Glutamatergic neuron (in vitro differentiated cells): ENCODE measurements around the gene SALL4. TPM values are rescaled to one million over a fixed set of nuclear protein-coding genes. Genes with fewer than 3 reads are reported as not detected.
"Not testable (repeated sequence)": the region's sequence is repeated elsewhere in the genome, so short reads cannot be mapped to it uniquely, and the experiment has no call there.

Source experiments
- DNase-seq: peaks from one replicate; pipeline ENCODE4 v3.0.0; 2022
- H3K27ac Mint-ChIP-seq: one replicate; pipeline ENCODE4 v1.8.0; 2020; ENCODE audit warnings: mild to moderate bottlenecking, mixed read lengths, inconsistent platforms; ENCODE audit not compliant: unreplicated experiment
- H3K27me3 Mint-ChIP-seq: one replicate; pipeline ENCODE4 v1.8.0; 2020; ENCODE audit warnings: mild to moderate bottlenecking, moderate library complexity, mixed read lengths, inconsistent platforms; ENCODE audit not compliant: unreplicated experiment
- H3K36me3 Mint-ChIP-seq: one replicate; pipeline ENCODE4 v1.8.0; 2020; ENCODE audit warnings: mild to moderate bottlenecking, mixed read lengths, inconsistent platforms; ENCODE audit not compliant: unreplicated experiment
- H3K4me1 Mint-ChIP-seq: one replicate; pipeline ENCODE4 v1.8.0; 2020; ENCODE audit warnings: mild to moderate bottlenecking, low read depth, mixed read lengths, inconsistent platforms; ENCODE audit not compliant: unreplicated experiment
- H3K4me3 Mint-ChIP-seq: one replicate; pipeline ENCODE4 v1.8.0; 2020; ENCODE audit warnings: mild to moderate bottlenecking, mixed read lengths, inconsistent platforms; ENCODE audit not compliant: unreplicated experiment
- H3K9me3 Mint-ChIP-seq: one replicate; pipeline ENCODE4 v1.8.0; 2020; ENCODE audit warnings: mild to moderate bottlenecking, moderate library complexity, mixed read lengths, inconsistent platforms; ENCODE audit not compliant: unreplicated experiment
- CTCF ChIP-seq: fragments of 200-600 bp; sonication (generic); IDR thresholded peaks from one replicate; pipeline ENCODE4 v1.5.0; 2021; ENCODE audit not compliant: partially characterized antibody, unreplicated experiment
- total RNA-seq: library from RNA; stranded (reverse); fragmentation: NEBNext Ultra II Directional; extraction: Animal tissue kit (Norgen Biotek cat#: 25700); gene quantifications from one replicate; pipeline ENCODE4 v1.2.1, GENCODE V29; 2021; ENCODE audit not compliant: unreplicated experiment

SALL4 gene
- total RNA-seq, 1 donor from 2014 or later: 41.0 TPM

DNA sequence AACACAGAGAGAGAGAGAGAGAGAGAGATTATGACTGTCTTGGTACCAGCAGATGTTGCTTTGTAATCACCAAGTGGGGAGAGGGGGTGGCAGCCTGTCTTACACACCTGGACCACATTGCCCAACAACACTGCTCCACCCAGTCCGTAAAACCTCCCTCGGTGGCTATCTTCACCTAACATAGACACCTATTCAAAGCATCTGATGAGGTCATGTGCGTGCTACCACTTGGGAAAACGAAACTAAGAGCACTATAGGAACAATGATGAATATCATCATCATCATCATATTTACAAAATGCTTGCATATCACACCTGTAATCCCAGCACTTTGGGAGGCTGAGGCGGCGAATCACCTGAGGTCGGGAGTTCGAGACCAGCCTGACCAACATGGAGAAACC, 24.1 kb upstream of the SALL4 start:
- peaks cover 6% of the 10 kb centered on the region for H3K27me3 Mint-ChIP-seq
- DNase-seq: no peak
- no peaks in the 10 kb centered on the region for H3K36me3 Mint-ChIP-seq
- TF ChIP-seq CTCF: no peak
- no peak overlapping the region for H3K4me3 Mint-ChIP-seq
- H3K9me3 Mint-ChIP-seq: peaks cover 5% of the 10 kb centered on the region
- H3K27ac Mint-ChIP-seq: no peak overlapping the region
- H3K4me1 Mint-ChIP-seq: no peaks in the 10 kb centered on the region

GRCh38 chr20:51818479-51819008, 16.2 kb upstream of the SALL4 start:
- no peaks in the 10 kb centered on the region for H3K4me1 Mint-ChIP-seq
- no peak for DNase-seq
- no peaks in the 10 kb centered on the region for H3K36me3 Mint-ChIP-seq
- no peak for TF ChIP-seq CTCF
- peaks cover 3% of the 10 kb centered on the region for H3K9me3 Mint-ChIP-seq
- no peak overlapping the region for H3K4me3 Mint-ChIP-seq
- H3K27ac Mint-ChIP-seq: no peak overlapping the region
- H3K27me3 Mint-ChIP-seq: peaks cover 3% of the 10 kb centered on the region

GRCh38 chr20:51816856-51817255, 14.5 kb upstream of the SALL4 start:
- not testable (repeated sequence) for DNase-seq, H3K9me3 Mint-ChIP-seq, H3K4me1 Mint-ChIP-seq, H3K27me3 Mint-ChIP-seq, H3K36me3 Mint-ChIP-seq, H3K27ac Mint-ChIP-seq, H3K4me3 Mint-ChIP-seq

- DNase-seq: no peak
- H3K4me3 Mint-ChIP-seq: no peak overlapping the region
- peaks cover 3% of the 10 kb centered on the region for H3K27me3 Mint-ChIP-seq
- peaks cover 3% of the 10 kb centered on the region for H3K9me3 Mint-ChIP-seq
- no peak overlapping the region for H3K27ac Mint-ChIP-seq
- no peak for TF ChIP-seq CTCF
- H3K36me3 Mint-ChIP-seq: no peaks in the 10 kb centered on the region
- H3K4me1 Mint-ChIP-seq: no peaks in the 10 kb centered on the region
Measured at GRCh38 chr20:51815383-51816076, 13.2 kb upstream of the SALL4 start.

- no peaks in the 10 kb centered on the region for H3K9me3 Mint-ChIP-seq
- H3K27ac Mint-ChIP-seq: no peak overlapping the region
- H3K27me3 Mint-ChIP-seq: no peaks in the 10 kb centered on the region
- no peak for TF ChIP-seq CTCF
- DNase-seq: no peak
- H3K4me1 Mint-ChIP-seq: no peaks in the 10 kb centered on the region
- no peaks in the 10 kb centered on the region for H3K36me3 Mint-ChIP-seq
- no peak overlapping the region for H3K4me3 Mint-ChIP-seq
Measured at GRCh38 chr20:51812861-51813260, 10.5 kb upstream of the SALL4 start.
